HG03060 (cell line): ENCODE data around the gene OR52N5.

Experiments used
- ATAC-seq: cut with Tn5 transposase; IDR thresholded peaks from one replicate; pipeline ENCODE4 v1.9.1; 2021; ENCODE audit warnings: low read depth, moderate number of reproducible peaks; ENCODE audit not compliant: unreplicated experiment

OR52N5 gene

GRCh38 chr11:5726351-5726750 lies 56.8 kb downstream of the OR52N5 start:
- no peak for ATAC-seq
